Right ventricle myocardium superior (tissue), 1 donor: ENCODE data around the gene WHRN. TPM values are rescaled to one million over a fixed set of nuclear protein-coding genes. Genes with fewer than 3 reads are reported as not detected.

ENCODE experiments used
- ATAC-seq: fragments of 200-7000 bp; cut with Tn5 transposase; one replicate; pipeline ENCODE4 v1.9.1; 2020; ENCODE audit warnings: mild to moderate bottlenecking; ENCODE audit not compliant: poor library complexity
- DNase-seq: peaks from one replicate; pipeline ENCODE4 v3.0.0-alpha.2; 2020
- intact Hi-C: fragments of 100-400 bp; cut with DNase I; formaldehyde crosslinking; loops from one replicate; pipeline ENCODE4 v1.11.2; 2022
- total RNA-seq: library from RNA; stranded (reverse); fragmentation: NEBNext Ultra II Directional; extraction: Animal tissue kit (Norgen Biotek cat#: 25700); gene quantifications from one replicate; pipeline ENCODE4 v1.2.1, GENCODE V29; 2021
- donor health status: DM: no; HTN: yes; CAD: no; lungs with severe emphysema.

The WHRN gene
- total RNA-seq, 1 donor from 2014 or later: 0.56 TPM

DNA sequence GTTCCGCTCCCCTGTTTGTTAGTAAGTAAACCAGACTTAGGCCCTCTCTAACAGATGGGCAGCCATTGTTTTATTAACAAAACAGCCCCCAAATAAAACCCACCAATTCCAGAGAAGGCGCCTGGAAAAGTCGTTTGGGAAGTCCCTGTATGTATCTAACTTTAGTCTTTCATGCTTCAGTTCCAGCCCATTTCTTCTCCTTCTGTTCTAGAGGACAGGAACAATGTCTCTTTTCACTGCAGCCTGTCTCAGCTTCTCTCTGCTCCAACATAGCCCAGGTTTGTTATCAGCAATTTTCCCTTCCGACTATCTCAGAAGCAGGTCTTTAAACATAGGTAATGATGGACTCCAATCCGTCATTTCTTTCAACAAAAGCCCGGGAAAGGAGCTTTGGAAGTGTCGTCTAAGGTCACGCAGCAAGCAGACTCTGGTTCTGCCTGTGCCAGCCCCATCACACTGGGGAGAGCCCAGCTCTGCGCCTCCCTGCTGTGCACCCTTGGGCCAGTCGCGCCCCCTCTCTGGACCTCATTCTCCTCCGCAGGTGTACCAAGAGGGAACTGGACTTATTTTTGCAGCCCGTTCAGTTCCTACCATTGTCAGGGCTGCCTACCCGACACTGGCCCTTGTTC, 107.9 kb downstream of the WHRN start:
- DNase-seq (no peak), ATAC-seq (no peak)
- intact Hi-C loops: no loop called here

DNA sequence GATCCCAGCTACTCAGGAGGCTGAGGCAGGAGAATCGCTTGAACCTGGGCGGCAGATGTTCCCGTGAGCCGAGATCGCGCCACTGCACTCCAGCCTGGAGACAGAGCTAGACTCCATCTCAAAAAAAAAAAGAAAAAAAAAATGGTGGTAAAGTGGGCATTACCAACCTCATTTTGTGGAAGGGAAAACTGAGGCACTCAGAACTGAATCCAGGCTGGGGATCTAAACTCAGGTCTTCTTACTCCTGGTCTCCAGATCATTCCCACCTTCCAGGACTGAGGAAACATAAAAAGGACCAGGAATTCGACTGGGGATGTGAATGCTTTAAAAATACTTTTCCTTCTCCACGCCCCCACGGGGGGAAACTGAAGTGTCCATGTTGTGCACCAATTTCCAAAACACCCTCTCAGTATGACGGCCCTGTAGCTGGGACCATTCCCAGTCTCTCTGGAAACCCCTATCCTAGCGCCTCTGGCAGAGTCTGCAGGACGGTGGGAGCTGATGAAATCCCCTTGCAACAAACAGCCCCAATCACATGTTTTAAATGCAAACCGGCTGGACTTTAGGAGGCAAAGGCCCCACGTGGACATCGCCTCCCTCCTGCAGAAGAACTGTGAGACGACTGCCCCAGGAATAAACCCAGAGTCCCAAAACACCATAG, 108.6 kb downstream of the WHRN start:
- no peak for DNase-seq
- no peak for ATAC-seq
- intact Hi-C loops: no loop called here

DNA sequence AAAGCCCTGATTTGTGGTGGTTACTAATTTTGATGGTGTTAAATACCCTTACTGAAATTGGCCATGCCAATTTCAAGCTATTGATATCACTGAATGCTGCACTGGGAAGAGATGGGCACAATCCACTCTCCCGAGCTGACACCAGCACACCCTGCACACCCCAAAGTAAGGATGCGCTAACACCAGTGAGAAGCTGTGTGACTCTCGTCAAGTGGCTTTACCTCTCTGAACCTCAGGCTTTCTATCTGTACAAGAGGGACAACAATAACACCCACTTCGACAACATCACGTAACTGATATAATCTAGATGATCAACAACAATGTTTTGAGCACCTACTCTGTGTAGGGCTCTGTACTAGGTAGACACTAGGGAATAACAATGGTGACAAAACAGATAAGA, 109.5 kb downstream of the WHRN start:
- DNase-seq (no peak), ATAC-seq (no peak)
- intact Hi-C loops: no loop called here

DNA sequence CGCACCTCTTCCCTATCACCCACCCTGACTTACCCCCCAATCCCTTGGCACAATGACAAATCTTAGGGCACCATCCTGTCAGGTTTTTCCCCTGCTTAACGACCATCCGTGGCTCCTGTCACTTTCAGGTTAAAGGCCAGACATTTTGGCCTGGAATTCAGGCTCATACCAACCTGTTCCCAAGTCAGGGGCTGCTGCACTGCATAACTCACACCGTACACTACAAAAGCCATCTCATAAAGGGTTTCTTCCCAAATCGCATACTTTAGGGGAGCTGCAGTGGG, 110.0 kb downstream of the WHRN start:
- ATAC-seq: no peak
- no peak for DNase-seq
- intact Hi-C loops: no loop called here

DNA sequence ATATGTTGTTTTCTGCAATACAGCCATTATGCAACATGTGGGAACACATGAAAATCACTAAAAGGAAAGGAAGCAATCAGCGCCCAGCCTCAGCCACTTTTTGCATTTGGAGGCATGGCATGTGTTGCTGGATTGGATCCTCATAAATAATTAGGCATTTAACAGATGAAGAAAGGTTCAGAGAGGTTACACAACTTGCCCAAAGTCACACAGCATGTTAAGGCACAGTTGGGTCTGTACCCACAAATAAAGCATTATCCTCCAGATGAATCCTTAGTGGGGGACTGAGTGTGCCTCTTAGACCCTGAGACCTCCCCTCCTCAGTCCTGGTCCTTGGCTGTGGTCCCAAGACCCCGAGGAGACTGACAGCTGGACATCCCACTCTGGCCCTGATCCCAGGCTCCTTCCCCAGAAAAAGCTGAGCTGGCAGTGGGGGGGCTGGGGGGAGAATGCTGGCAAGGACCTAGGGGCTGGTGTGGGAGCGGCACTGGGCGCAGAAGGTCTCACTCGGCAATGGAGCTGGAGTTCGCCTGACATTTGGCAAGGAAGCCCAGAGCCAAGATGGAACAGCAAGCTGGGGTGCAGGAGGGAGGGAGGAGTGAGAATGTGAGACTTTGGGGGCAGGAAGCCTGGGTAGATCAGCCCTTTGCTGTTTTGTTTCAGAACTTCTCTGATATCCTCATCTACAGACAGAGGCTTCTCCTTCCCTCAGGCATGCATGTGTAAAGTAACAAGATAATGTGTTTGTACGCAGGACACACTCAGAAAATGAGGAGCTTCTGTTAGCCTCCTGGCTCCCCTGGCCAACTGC, 110.5 kb downstream of the WHRN start:
- no peak for ATAC-seq
- intact Hi-C loops: no loop called here

DNA sequence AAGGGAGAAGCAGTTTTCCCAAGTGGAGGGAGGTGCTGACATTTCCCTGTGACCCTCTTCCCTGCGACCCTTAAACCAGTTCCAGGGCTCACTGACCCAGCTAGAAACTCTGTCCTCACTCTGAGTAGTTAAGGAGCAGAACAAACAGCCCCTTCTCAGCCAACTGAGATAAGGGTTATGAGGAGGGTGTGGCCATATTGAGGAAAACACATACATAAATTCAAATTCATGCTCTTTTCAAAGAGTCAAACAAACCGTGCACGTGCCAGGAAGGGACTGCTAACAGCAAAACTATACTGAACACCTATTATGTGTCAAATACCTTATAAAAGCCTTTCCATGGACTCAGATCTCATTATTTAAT, 112.5 kb downstream of the WHRN start:
- DNase-seq (no peak), ATAC-seq (peak; percentile 22)
- intact Hi-C loops: no loop called here

More for the DNA sequence above, 110.5 kb downstream of the WHRN start:
- DNase-seq: no peak

DNA sequence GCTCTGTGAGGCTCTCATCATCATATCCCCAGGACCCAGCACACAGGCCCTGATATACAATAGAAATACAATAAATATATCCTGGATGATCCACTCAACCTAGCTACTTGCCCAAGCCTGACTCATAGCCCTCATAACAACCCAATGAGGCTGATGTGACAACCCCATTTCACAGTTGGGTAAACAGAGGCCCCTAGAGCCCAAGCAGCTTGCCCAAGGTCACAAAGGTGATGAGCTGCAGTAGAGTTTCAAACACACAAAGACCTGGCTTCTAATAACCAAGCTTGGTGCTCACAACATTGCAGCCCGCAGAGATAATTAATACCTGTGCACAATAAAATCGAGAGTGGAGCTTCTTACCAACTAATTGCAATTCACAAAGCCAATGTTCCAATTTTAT, 114.3 kb downstream of the WHRN start:
- intact Hi-C loops: no loop called here

DNA sequence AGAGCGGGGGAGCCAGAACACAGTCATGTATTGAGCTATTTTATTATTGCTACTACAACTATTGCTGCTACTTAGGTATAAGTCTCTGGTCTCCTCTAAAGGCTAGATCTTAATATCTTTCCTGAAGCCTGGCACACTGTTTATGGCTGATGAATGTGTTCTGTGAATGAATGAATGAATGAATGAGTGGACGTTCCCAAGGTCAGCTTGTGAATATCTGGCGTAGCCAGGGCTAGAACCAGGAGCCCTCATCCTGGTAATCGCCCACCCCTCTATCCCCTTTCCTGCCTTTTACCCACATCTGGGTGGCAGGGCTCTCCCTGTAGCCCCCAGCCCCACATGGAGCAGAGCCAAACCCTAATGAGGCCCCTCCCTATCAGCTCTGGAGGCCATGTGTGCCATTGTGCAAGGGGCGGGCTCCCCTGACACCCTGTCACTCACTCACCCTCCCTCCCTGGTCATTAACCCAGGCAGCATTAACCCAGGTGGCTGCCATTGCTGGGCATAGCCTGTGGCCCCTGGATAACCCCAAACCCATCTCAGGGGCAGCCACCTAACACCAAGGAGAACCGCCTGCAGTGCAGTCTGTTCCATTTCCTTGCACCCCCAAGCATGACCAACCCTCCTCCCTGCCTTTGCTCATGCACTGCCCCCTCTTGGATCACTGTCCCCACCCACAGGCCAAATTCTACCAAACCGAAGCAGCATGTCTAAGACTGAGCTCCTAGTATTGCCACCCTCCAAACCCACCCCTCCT, 115.5 kb downstream of the WHRN start:
- intact Hi-C loops: no loop called here
- DNase-seq: no peak
- no peak for ATAC-seq

More for the DNA sequence above, 114.3 kb downstream of the WHRN start:
- ATAC-seq (no peak), DNase-seq (no peak)

DNA sequence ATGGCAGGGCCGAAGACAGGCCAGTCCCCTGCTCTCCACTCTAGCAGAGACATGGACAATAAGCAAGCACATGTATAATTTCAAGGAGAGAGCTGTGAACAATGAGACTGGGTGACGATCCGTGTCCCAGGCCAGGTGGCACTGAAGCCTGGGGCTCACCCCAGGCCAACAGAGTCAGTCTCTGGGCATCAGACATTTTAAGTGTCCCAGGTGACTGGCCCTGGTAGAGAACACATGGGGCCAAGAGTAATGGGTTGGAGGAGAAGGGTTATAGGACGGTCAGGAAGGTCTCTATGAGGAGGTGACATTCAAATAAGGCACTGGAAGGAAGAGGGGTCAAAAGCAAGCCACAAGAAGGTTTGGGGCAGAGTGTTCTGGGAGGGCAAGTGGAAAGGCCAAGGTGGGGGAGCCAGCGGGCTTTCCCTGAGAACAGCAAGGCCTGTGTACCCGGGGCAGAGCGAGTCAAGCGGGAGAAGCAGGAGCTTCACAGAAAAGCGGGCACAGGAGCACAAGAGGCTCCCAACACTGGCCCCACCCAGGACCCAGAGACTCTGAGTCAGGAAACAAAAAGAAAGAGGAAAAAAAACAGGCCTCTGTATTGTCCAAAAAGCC, 116.4 kb downstream of the WHRN start:
- intact Hi-C loops: no loop called here
- no peak for ATAC-seq
- DNase-seq: no peak

DNA sequence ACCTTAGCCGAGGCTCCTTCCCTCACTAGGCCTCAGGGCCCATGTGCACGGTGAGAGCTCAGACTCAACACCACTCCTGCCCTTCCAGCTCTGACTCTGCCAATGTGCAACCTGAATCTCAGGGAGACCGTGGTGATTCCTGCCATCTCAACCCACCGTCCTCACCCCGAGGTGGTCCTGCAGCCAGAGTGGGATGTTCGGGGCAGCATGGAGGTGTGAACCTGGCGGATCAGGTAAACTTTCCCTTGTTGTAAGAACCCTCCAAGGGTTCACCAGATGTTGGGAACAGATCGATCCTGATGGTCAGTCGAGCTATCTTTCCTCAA, 117.0 kb downstream of the WHRN start:
- no peak for ATAC-seq
- DNase-seq: no peak
- intact Hi-C loops: no loop called here

DNA sequence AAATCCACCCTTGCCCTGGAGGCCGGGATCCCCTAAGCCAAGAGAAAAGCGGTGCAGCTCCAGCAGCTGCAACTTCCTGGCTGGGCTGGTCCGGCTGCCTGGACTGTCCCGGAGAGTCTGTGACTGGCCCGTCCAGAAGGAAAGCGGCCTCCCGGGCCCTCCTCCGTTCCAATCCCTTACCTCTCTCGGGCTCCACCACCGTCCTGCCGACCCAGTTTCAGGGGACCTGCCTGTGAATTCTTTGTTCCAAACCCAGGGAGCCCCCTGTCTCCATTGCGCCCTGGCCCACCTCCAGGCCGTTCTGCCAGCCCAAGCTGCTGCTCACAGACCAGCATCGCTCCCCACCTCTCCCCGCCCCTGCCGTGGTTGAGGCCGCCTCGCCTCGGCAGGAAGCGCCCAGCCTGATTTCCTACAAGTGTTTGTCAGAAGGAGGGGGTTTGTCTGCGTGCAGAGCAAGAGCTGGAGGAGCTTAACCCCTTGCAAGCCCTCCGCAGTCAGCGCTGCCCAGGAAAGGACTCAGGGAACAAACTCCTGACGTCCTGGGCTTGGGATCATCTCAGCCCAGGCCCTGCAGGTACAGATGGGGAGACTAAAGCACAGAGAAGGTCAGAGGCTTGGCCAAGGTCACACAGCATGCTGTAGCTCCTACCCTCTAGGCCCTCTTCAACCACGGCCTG, 117.5 kb downstream of the WHRN start, which contains the start of gene AKNA:
Gene AKNA, minus strand, starts transcription at position 303 of the 677 bp plus-strand sequence. CDS start 6,649 bp downstream, outside the sequence.
- intact Hi-C loops: no loop called here
- peak; percentile 73 for ATAC-seq
- DNase-seq: peak; percentile 84

DNA sequence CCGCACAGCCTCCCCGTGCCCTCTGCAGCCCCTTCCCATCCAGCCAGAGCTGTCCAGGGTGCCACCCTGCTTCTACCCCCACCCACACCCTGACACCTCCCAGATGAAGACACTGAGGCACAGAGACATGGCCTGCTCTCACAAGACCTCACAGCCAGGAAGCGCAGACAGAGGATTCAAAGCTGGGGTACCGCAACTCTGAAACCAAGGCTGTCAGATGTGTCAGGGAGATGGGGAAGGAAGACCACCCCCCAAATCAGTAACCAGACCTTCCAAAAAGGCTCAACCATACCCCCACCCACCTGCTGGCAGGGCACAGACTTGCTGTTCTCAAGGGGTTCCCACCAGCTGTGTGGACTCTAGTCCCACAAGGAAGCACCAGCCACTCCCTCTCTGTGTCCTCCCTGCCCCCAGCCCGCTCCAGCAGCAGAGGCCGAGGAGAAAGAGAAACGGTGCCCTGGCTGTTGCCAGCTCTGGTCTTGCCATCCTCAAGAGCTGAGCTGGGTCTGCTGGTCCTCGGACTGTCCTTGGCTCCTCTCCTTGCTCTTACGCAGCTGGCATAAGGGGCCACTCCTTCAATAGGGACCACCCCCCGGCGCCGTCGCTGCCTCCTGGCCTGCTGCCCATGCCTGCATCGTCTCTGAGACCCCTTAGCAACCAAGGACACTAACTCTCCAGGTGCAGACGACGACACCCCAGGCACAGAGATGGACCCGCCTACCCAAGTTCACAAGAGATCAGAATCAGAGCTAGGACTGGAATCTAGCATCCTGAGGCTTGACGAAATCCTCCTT, 118.2 kb downstream of the WHRN start:
- intact Hi-C loops: no loop called here
- DNase-seq (peak; percentile 64), ATAC-seq (peak; percentile 28)

DNA sequence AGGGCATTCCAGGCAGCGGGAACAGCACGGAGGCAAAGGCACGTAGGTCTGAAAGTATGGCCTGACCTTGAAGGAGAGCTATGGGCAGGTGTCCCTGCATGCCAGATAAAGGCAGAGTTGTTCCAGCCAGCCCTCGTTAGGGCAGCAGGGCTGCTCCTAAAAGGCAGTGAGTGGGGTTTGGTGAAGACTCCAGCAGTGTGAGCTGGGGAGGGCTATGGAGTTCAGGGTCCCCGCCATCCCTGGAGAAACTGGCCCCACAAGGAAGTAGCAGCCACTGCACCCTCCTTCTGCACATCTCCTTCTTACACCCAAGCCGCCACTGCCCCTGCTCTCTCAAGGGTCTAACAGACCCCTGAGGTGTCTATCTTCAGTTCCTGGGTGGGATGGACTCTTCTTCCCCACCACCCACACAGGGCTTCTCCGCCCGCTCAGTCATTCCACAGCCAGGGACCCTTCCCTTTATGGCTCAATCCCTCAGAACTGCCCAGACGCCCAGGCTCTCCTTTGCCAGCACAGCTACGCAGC, 118.8 kb downstream of the WHRN start:
- intact Hi-C loops: no loop called here
- peak; percentile 20 for ATAC-seq

DNA sequence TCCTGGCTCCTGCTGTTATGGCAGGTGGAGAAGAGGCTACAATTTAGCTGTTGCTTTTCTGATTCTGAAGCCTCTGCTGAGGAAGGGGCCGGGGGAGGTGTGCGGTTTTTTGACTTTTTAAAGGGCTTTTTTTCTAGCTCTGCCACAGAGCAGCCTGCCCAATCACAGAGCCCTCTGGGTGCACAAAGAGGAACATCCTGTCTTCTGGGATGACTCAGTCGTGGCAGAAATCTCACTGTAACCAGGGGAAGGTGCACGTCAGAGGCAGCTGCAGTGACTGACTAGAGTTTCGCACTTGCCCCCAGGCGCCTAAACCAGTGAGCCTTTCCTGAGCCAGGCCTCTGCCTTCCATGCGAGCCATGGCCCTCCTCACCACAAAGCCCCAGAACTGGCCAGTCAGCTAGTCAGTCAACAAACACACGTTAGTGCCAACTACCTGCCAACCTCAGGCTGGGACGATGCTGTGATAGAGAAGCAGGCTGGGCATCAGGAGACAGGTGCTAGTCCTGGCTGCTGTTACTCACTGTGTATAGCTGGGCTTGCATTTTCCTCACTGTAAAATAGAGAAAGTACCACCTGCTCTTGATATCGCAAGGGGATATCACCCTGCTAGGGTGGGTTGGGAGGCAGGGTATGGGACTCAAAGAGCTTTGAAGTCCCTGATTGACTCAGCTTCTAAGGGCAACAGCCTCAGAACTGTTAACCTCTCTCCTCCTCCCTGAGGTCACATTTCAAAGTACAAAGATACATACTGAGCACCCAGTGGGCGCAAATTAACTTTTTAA, 119.7 kb downstream of the WHRN start:
- intact Hi-C loops: no loop called here
- DNase-seq: peak; percentile 80
- ATAC-seq: peak; percentile 26

More for the DNA sequence above, 118.8 kb downstream of the WHRN start:
- DNase-seq: no peak

DNA sequence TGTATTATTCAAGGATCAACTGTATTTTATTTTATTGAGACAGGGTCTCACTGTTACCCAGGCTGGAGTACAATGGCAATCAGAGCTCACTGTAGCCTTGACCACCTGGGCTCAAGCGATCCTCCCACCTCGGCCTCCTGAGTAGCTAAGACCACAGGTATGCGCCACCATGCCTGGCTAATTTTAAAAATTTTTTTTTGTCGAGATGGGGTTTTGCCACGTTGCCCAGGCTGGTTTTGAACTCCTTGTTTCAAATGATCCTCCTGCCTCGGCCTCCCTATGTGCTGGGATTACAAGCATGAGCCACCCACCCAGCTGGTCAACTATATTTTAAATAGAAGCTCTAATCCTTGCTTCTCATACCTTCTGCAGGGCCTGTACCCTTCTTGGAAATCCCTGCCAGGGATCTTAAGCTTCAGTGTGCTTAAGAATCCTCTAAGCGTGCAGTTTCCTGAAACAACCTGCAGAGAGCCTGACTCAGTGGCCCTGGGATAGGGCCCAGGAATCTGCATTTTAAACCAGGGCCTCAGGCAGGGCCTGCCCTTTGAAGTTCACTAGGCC, 120.4 kb downstream of the WHRN start:
- DNase-seq: no peak
- ATAC-seq: no peak
- intact Hi-C loops: no loop called here

DNA sequence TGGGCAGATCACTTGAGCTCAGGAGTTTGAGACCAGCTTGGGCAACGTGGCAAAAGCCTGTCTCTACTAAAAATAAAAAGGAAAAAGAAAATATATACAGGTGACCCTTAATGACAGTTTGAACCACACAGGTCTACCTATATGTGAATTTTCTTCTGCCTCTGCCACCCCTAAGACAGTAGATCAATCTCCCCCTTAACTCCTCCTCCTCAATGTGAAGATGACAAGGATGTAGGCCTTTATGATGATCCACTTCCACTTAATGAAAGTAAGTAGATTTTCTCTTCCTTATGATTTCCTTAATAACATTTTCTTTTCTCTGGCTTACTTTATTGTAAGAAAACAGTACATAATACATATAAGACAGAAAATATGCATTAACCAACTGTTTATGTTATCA, 120.9 kb downstream of the WHRN start:
- ATAC-seq (no peak), DNase-seq (no peak)
- intact Hi-C loops: no loop called here
